Peyer's patch (tissue), 4 donors: ENCODE data around the gene TEX101. TPM values are rescaled to one million over a fixed set of nuclear protein-coding genes. Genes with fewer than 3 reads are reported as not detected.
"Not testable (repeated sequence)": the region's sequence is repeated elsewhere in the genome, so short reads cannot be mapped to it uniquely, and the experiment has no call there.

ENCODE experiments used
- DNase-seq, 3 donors: peaks; one replicate each; pipeline ENCODE4 v3.0.0-alpha.2; 2017 to 2019
- H3K27ac ChIP-seq, 4 donors: fragments of 200-600 bp; sonication (generic); one replicate each; pipeline ENCODE4 v1.5.1; 2016 to 2019
- H3K27me3 ChIP-seq, 2 donors: fragments of 200-600 bp; sonication (generic); one replicate each; pipeline ENCODE4 v1.5.1; 2019
- H3K36me3 ChIP-seq, 3 donors: fragments of 200-600 bp; sonication (generic); one replicate each; pipeline ENCODE4 v1.5.1; 2016 to 2019
- H3K4me1 ChIP-seq, 4 donors: fragments of 200-600 bp; sonication (generic); one replicate each; pipeline ENCODE4 v1.5.1; 2016 to 2019
- H3K4me3 ChIP-seq, 4 donors: fragments of 200-600 bp; sonication (generic); 1 replicate in 3 of 4; 2 replicates in 1 of 4; pipeline ENCODE4 v1.5.1; 2016 to 2019; ENCODE audit warnings: mild to moderate bottlenecking in 1 of 4
- H3K9me3 ChIP-seq, 4 donors: fragments of 200-600 bp; sonication (generic); one replicate each; pipeline ENCODE4 v1.5.1; 2016 to 2019; ENCODE audit warnings: mild to moderate bottlenecking in 1 of 4
- CTCF ChIP-seq, 6 experiments: fragments of 450-650 bp in 4 of 6; fragments of 200-600 bp in 2 of 6; sonication (generic) in 1 of 6; IDR thresholded peaks; one replicate each; pipeline ENCODE4 v1.5.1; 2017 to 2019; ENCODE audit warnings: antibody characterized with exemption in 6 of 6, mild to moderate bottlenecking in 3 of 6, moderate library complexity in 1 of 6
- POLR2A ChIP-seq, 2 donors: fragments of 450-650 bp; IDR thresholded peaks; one replicate each; pipeline ENCODE4 v1.5.1; 2017; ENCODE audit warnings: antibody characterized with exemption in 2 of 2, mild to moderate bottlenecking in 2 of 2, moderate library complexity in 2 of 2
- total RNA-seq, 4 donors: library from RNA; depleted of rRNA; stranded (reverse); fragments of >200 nt; gene quantifications; one replicate each; pipeline ENCODE4 v1.1.0, GENCODE V29; 2016

Gene TEX101, protein sequence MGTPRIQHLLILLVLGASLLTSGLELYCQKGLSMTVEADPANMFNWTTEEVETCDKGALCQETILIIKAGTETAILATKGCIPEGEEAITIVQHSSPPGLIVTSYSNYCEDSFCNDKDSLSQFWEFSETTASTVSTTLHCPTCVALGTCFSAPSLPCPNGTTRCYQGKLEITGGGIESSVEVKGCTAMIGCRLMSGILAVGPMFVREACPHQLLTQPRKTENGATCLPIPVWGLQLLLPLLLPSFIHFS
- total RNA-seq = not detected

- H3K4me1 ChIP-seq = no peaks in the 10 kb centered on the region
- no peak for DNase-seq
Observed at GRCh38 chr19:43414554-43414953, at the start of gene TEX101. TSS of gene TEX101 (plus strand) at chr19:43414890. CDS start at chr19:43415920, 1,030 bp downstream.

DNA sequence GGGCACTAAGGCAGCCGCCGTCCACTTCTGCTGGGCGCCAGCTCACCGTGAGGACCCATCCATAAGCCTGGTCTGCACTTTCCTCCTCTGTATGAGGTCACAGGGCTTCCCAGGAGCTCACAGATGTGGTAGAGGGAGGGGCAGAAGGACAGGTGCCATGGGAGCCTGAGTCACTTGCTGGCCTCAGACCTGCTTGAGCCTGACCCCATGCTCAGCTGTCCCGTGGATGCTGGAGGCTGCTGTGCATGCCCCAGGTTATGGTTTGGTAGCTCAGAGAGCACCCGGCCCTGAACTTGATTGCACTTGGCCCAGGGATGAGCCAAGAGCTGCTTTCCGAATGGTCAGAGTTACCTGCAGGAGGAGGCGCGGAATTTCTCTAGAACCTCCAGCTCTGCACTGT, 49.0 kb upstream of the TEX101 start:
- not testable (repeated sequence) for H3K36me3 ChIP-seq, H3K4me3 ChIP-seq, H3K4me1 ChIP-seq, H3K9me3 ChIP-seq, H3K27me3 ChIP-seq, DNase-seq, H3K27ac ChIP-seq

More at GRCh38 chr19:43414554-43414953, at the start of gene TEX101:
- Histone ChIP-seq H3K27me3 (no peaks in the 10 kb centered on the region), H3K27ac (no peak within 1 kb of the TSS), H3K4me3 (no peak within 1 kb of the TSS), H3K9me3 (no peaks in the 10 kb centered on the region), H3K36me3 (no peaks in the 10 kb centered on the region)
- no peak for TF ChIP-seq POLR2A (IDR thresholded peaks at IDR 0.05)
- TF ChIP-seq CTCF (IDR thresholded peaks at IDR 0.05) = no peak

DNA sequence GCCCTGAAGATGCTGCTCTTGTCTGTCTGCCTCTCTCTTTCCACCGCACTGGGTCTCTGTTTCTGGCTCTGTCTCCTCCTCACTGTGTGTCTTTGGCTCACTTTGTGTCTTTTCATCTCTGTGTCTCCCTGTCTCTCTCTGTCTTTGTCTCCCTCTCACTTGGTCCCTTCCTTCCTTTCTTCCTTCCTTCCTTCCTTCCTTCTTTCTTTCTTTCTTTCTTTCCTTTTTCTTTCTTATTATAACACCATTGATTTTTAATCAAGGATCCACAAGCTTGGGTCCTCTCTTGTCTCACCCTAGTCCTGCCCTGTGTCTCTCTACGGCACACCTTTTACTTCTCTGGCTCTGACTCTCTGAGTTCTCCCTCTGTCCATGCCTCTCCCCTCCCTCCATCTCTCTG, 46.9 kb upstream of the TEX101 start:
- Histone ChIP-seq H3K9me3 (no peaks in the 10 kb centered on the region), H3K4me1 (no peaks in the 10 kb centered on the region), H3K4me3 (no peak overlapping the region), H3K36me3 (no peaks in the 10 kb centered on the region), H3K27me3 (no peaks in the 10 kb centered on the region), H3K27ac (no peak overlapping the region)
- TF ChIP-seq CTCF (IDR thresholded peaks at IDR 0.05) (no peak), POLR2A (IDR thresholded peaks at IDR 0.05) (no peak)
- DNase-seq = no peak

DNA sequence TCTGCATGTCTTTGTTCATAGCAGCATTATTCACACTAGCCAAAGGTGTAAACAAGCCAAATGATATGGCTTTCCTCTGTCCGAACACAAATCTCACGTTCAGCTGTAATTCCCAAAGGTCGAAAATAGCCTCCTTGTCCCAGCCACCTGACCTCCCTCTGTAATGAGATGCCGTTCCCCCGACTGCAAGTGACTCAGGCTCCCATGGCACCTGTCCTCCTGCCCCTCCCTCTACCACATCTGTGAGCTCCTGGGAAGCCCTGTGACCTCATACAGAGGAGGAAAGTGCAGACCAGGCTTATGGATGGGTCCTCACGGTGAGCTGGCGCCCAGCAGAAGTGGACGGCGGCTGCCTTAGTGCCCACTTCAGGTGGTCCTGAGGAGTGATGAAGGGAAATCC, 45.8 kb upstream of the TEX101 start:
- not testable (repeated sequence) for DNase-seq, H3K4me3 ChIP-seq, H3K27ac ChIP-seq, H3K9me3 ChIP-seq, H3K27me3 ChIP-seq, H3K4me1 ChIP-seq, H3K36me3 ChIP-seq

DNA sequence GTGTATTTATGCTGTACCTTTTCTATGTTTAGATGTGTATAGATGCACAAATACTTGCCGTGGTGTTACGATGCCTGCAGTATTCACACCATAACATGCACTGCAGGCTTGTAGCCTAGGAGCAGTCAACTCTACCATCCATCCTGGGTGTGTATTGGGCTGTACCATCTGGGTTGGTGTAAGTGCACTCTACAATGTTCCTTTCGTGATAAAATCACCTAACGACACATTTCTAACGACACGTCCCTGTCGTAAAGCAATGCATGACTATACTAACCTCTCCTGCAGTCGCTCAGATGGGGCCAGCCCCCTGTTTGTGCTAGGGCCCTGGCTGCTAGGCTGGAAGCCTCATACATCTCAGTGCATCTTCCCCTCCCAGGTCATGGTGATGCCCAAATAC, 42.8 kb upstream of the TEX101 start:
- H3K27ac ChIP-seq = no peak overlapping the region
- no peak overlapping the region for H3K4me3 ChIP-seq
- no peaks in the 10 kb centered on the region for H3K36me3 ChIP-seq
- H3K4me1 ChIP-seq = no peaks in the 10 kb centered on the region
- no peaks in the 10 kb centered on the region for H3K9me3 ChIP-seq
- TF ChIP-seq POLR2A (IDR thresholded peaks at IDR 0.05) = no peak
- TF ChIP-seq CTCF (IDR thresholded peaks at IDR 0.05) = no peak
- DNase-seq = no peak
- no peaks in the 10 kb centered on the region for H3K27me3 ChIP-seq

GRCh38 chr19:43372462-43372861, 42.2 kb upstream of the TEX101 start:
- no peaks in the 10 kb centered on the region for H3K4me1 ChIP-seq
- no peaks in the 10 kb centered on the region for H3K9me3 ChIP-seq
- H3K4me3 ChIP-seq = no peak overlapping the region
- no peaks in the 10 kb centered on the region for H3K36me3 ChIP-seq
- DNase-seq = no peak
- H3K27ac ChIP-seq = no peak overlapping the region
- no peaks in the 10 kb centered on the region for H3K27me3 ChIP-seq
- TF ChIP-seq CTCF (IDR thresholded peaks at IDR 0.05) (no peak), POLR2A (IDR thresholded peaks at IDR 0.05) (no peak)

DNA sequence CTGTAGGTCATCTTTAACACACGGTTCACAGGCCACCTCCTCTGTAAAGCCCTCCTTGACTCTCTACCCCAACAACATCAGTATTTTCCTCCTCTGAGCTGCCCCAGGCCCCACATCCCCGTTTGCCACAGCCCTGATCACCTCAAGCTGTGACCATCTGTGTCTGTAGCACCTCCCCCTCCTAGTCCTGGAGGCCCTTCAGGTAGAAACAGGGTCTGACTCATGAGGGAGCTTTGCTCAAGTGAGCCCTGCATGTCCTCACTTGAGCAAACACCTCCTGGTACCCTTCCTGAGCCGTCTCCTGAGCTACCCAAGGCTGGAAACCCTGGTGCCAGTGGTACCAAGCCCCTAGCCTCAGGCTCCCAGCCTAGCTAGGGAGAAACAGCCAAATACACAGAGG, 37.1 kb upstream of the TEX101 start:
- H3K27me3 ChIP-seq, H3K4me3 ChIP-seq, H3K36me3 ChIP-seq, H3K4me1 ChIP-seq, H3K27ac ChIP-seq, DNase-seq, H3K9me3 ChIP-seq: not testable (repeated sequence)
